Common myeloid progenitor, CD34-positive (primary cell): Measurements from ENCODE around the gene MARS1.
"Not testable (repeated sequence)": the region's sequence is repeated elsewhere in the genome, so short reads cannot be mapped to it uniquely, and the experiment has no call there.

Source experiments
- CTCF ChIA-PET: fragments of 350-600 bp; sonication (Branson Sonifier 250); formaldehyde crosslinking; loops from one replicate; lab custom pipeline; 2021; ENCODE audit warnings: antibody characterized with exemption; lab: Charles Lee
- POLR2A ChIA-PET: fragments of 350-600 bp; sonication (Branson Sonifier 250); formaldehyde crosslinking; loops from one replicate; lab custom pipeline; 2021; ENCODE audit warnings: antibody characterized with exemption; lab: Charles Lee
- DNase-seq, 3 donors: peaks; one replicate each; pipeline versions ENCODE4 v3.0.0 to v3.0.0-alpha.2; 2013
- H3K27ac ChIP-seq, 2 experiments: 1 replicate in 1 of 2; 2 replicates in 1 of 2; pipeline ENCODE4 v1.7.0; 2013; ENCODE audit warnings: inconsistent platforms in 2 of 2, low read length in 2 of 2, mild to moderate bottlenecking in 2 of 2, low read depth in 1 of 2, moderate library complexity in 1 of 2; ENCODE audit not compliant: severe bottlenecking in 2 of 2, insufficient read depth in 1 of 2, poor library complexity in 1 of 2
- H3K27me3 ChIP-seq, 5 experiments: replicated peaks in 2 of 5; 1 replicate in 3 of 5; 2 replicates in 2 of 5; pipeline versions ENCODE4 v1.6.1 to v1.7.0; 2013; ENCODE audit warnings: low read length in 4 of 5, mild to moderate bottlenecking in 2 of 5, moderate library complexity in 2 of 5, inconsistent platforms in 1 of 5; ENCODE audit not compliant: insufficient read depth in 5 of 5, control insufficient read depth in 4 of 5
- H3K36me3 ChIP-seq, 4 experiments: 1 replicate in 2 of 4; 2 replicates in 2 of 4; pipeline versions ENCODE4 v1.6.1 to v1.7.0; 2013; ENCODE audit warnings: low read length in 3 of 4, control low read depth in 1 of 4, mild to moderate bottlenecking in 1 of 4; ENCODE audit not compliant: control insufficient read depth in 4 of 4, insufficient read depth in 4 of 4
- H3K4me1 ChIP-seq, 4 experiments: 1 replicate in 3 of 4; 2 replicates in 1 of 4; pipeline versions ENCODE4 v1.6.1 to v1.7.1; 2013; ENCODE audit warnings: low read length in 3 of 4, mild to moderate bottlenecking in 3 of 4, control low read depth in 1 of 4, inconsistent platforms in 1 of 4, moderate library complexity in 1 of 4; ENCODE audit not compliant: control insufficient read depth in 4 of 4, insufficient read depth in 4 of 4; ENCODE audit errors: control extremely low read depth in 1 of 4
- H3K4me3 ChIP-seq, 7 experiments: 1 replicate in 4 of 7; 2 replicates in 3 of 7; pipeline versions ENCODE4 v1.5.1 to v1.7.0; 2013; ENCODE audit warnings: mild to moderate bottlenecking in 7 of 7, low read length in 6 of 7, moderate library complexity in 6 of 7, inconsistent platforms in 2 of 7, low read depth in 2 of 7, control low read depth in 1 of 7; ENCODE audit not compliant: insufficient read depth in 4 of 7, control insufficient read depth in 1 of 7; ENCODE audit errors: extremely low read depth in 1 of 7
- H3K9me3 ChIP-seq, 5 experiments: 1 replicate in 4 of 5; 2 replicates in 1 of 5; pipeline versions ENCODE4 v1.6.1 to v1.7.1; 2013; ENCODE audit warnings: low read length in 4 of 5, mild to moderate bottlenecking in 2 of 5, inconsistent platforms in 1 of 5, low read depth in 1 of 5, moderate library complexity in 1 of 5; ENCODE audit not compliant: control insufficient read depth in 4 of 5, insufficient read depth in 2 of 5; ENCODE audit errors: control extremely low read depth in 1 of 5
- WGBS: methylation state at CpG from one replicate; pipeline ENCODE4 v1.1.5; 2013; ENCODE audit not compliant: insufficient coverage; 5-methylcytosine and 5-hydroxymethylcytosine counted together

MARS1 gene

DNA sequence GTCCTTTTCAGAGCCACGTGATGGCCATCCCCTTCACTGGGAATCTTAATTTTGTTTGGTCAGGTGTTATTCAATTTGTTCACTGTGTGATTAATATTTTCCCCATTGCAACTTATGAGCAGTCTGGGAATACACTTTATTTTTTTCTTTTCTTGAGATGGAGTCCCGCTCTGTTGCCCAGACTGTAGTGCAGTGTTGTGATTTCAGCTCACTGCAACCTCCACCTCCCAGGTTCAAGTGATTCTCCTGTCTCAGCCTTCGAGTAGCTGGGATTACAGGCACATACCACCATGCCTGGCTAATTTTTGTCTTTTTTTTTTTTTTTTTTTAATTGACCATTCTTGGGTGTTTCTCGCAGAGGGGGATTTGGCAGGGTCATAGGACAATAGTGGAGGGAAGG lies 18.7 kb downstream of the MARS1 start:
- POLR2A ChIA-PET, result interaction anchor here (0.9 kb wide), 1 partner anchor 9 kb away, joined by 4 read pairs; no protein-coding TSS in a partner anchor
- H3K27me3 ChIP-seq, H3K4me3 ChIP-seq, H3K4me1 ChIP-seq, H3K27ac ChIP-seq, H3K9me3 ChIP-seq, DNase-seq: not testable (repeated sequence)
- CTCF ChIA-PET, result interaction anchor here (0.7 kb wide), 1 partner anchor 8 kb away, joined by 4 read pairs; no protein-coding TSS in a partner anchor
- peaks cover 8 to 64% (median 37%) of the 10 kb centered on the region in 4 experiments for H3K36me3 ChIP-seq
- WGBS, result 100% methylated on average over 1 of the region's 4 CpGs

DNA sequence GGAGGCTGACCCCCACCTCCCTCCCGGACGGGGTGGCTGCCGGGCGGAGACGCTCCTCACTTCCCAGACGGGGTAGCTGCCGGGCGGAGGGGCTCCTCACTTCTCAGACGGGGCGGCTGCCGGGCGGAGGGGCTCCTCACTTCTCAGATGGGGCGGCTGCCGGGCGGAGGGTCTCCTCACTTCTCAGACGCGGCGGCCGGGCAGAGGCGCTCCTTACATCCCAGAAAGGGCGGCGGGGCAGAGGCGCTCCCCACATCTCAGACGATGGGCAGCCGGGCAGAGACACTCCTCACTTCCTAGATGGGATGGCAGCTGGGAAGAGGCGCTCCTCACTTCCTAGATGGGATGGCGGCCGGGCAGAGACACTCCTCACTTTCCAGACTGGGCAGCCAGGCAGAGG lies 19.9 kb downstream of the MARS1 start:
- peaks cover 17 to 66% (median 44%) of the 10 kb centered on the region in 4 experiments for H3K36me3 ChIP-seq
- POLR2A ChIA-PET, CTCF ChIA-PET, H3K4me1 ChIP-seq, H3K4me3 ChIP-seq, H3K27me3 ChIP-seq, H3K9me3 ChIP-seq, DNase-seq, H3K27ac ChIP-seq: not testable (repeated sequence)
- WGBS, result 99% methylated on average over 10 of the region's 28 CpGs

DNA sequence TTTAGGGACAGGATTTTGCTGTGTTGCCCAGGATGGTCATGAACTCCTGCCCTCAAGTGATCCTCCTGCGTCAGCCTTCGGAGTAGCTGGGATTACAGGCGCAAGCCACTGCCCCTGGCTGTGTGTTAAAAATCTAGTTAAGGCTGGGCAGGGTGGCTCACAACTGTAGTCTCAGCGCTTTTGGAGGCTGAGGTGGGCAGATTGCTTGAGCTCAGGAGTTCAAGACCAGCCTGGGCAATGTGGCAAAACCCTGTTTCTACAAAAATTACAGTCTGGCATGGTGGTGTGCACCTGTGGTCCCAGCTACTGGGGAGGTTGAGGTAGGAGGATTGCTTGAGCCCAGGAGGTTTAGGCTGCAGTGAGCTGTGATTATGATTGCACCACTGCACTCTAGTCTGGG lies 23.3 kb downstream of the MARS1 start:
- Histone ChIP-seq H3K36me3 (peaks cover 24 to 65% (median 46%) of the 10 kb centered on the region in 4 experiments), H3K27me3 (no peaks in the 10 kb centered on the region), H3K27ac (no peak overlapping the region), H3K4me3 (no peak overlapping the region), H3K9me3 (no peaks in the 10 kb centered on the region), H3K4me1 (no peaks in the 10 kb centered on the region)
- POLR2A ChIA-PET, result no interaction called here
- WGBS, result 97% methylated on average over 4 of the region's 4 CpGs
- CTCF ChIA-PET, result interaction anchor here (1.0 kb wide), 1 partner anchor 72 kb away, joined by 3 read pairs; no protein-coding TSS in a partner anchor
- no peak for DNase-seq

DNA sequence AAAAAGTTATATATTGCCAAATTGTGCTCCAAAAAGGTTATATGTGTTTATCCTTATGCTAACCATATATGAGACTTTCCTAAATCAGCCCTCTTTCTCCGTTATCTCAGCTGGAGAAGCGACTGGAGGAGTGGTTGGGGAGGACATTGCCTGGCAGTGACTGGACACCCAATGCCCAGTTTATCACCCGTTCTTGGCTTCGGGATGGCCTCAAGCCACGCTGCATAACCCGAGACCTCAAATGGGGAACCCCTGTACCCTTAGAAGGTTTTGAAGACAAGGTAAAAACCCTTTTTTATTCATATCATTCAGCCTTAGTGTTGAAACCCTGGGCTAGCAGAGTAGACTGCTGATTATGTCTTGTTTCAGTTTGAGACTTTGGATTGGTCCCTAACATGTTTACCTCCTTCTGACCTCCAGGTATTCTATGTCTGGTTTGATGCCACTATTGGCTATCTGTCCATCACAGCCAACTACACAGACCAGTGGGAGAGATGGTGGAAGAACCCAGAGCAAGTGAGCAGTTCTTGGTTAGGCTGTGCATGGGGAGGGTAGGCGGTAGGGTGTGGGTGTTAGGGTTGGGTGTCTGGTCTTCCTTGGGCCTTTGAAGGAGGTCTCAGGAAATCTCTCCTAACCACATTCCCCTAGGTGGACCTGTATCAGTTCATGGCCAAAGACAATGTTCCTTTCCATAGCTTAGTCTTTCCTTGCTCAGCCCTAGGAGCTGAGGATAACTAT lies 23.9 kb downstream of the MARS1 start:
- H3K4me3 ChIP-seq, result no peak overlapping the region
- no peaks in the 10 kb centered on the region for H3K27me3 ChIP-seq
- H3K36me3 ChIP-seq, result peaks cover 24 to 66% (median 49%) of the 10 kb centered on the region in 4 experiments
- DNase-seq, result no peak
- H3K4me1 ChIP-seq, result no peaks in the 10 kb centered on the region
- whole genome bisulfite sequencing, result 100% methylated on average over 6 of the region's 7 CpGs
- CTCF ChIA-PET, result interaction anchor here (1.0 kb wide), 1 partner anchor 72 kb away, joined by 3 read pairs; no protein-coding TSS in a partner anchor
- H3K27ac ChIP-seq, result peak overlapping the region in 1 of 2 experiments; percentile 27
- H3K9me3 ChIP-seq, result no peaks in the 10 kb centered on the region
- POLR2A ChIA-PET, result no interaction called here

DNA sequence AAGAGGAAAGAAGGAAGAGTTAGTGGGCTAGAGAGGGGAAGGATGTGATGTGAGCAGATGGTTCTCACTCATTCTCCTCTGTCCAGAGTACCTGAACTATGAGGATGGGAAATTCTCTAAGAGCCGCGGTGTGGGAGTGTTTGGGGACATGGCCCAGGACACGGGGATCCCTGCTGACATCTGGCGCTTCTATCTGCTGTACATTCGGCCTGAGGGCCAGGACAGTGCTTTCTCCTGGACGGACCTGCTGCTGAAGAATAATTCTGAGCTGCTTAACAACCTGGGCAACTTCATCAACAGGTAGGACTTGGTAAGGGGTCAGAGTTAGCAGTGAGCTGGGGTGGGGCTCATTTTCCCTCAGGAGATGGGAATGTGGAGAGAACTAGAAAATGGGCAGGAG lies 24.8 kb downstream of the MARS1 start:
- no peak for DNase-seq
- Histone ChIP-seq H3K4me3 (no peak overlapping the region), H3K27ac (peak overlapping the region in 1 of 2 experiments; percentile 0), H3K36me3 (peaks cover 28 to 75% (median 58%) of the 10 kb centered on the region in 4 experiments), H3K27me3 (no peaks in the 10 kb centered on the region), H3K9me3 (no peaks in the 10 kb centered on the region), H3K4me1 (peaks cover 0 to 3% (median 0%) of the 10 kb centered on the region in 4 experiments)
- ChIA-PET POLR2A (no interaction called here), CTCF (interaction anchor here (1.1 kb wide), 1 partner anchor 16 kb away, joined by 4 read pairs; no protein-coding TSS in a partner anchor)
- WGBS, result 97% methylated on average over 6 of the region's 6 CpGs

DNA sequence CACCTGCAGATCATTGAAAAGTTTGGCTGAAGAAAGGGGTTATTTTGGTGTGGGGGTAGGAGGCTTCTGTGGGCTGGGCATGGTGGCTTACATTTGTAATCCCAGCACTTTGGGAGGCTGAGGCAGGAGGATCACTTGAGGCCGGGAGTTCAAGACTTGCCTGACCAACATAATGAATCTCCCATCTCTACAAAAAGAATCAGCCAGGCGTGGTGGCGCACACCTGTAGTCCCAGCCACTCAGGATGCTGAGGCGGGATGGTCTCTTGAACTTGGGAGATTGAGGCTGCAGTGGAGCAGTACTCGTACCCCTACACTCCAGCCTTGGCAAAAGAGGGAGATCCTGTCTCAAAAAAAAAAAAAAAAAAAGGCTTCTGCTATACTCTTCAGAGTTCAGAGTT lies 25.4 kb downstream of the MARS1 start:
- Histone ChIP-seq H3K27ac (no peak overlapping the region), H3K27me3 (no peaks in the 10 kb centered on the region), H3K36me3 (peaks cover 28 to 79% (median 61%) of the 10 kb centered on the region in 4 experiments), H3K9me3 (no peaks in the 10 kb centered on the region), H3K4me1 (peaks cover 0 to 4% (median 2%) of the 10 kb centered on the region in 4 experiments), H3K4me3 (no peak overlapping the region)
- POLR2A ChIA-PET, result no interaction called here
- no peak for DNase-seq
- CTCF ChIA-PET, result interaction anchor here (1.1 kb wide), 1 partner anchor 16 kb away, joined by 4 read pairs; no protein-coding TSS in a partner anchor
- 100% methylated on average over 2 of the region's 5 CpGs for WGBS

DNA sequence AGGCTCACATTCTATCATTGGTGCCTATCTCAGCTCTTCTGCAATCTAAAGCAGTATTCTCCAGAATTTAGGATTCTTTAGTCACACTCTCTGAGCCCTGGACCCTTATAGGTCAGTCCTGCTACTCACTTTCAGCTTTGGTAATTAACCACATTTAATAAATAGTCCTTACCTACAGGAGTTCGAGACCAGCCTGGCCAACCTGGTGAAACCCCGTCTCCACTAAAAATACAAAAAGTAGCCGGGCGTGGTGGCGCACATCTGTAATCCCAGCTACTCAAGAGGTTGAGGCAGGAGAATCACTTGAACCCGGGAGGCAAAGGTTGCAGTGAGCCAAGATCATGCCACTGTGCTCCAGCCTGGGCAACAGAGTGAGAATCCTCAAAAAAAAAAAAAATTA lies 25.8 kb downstream of the MARS1 start:
- CTCF ChIA-PET, POLR2A ChIA-PET, DNase-seq, H3K27me3 ChIP-seq, H3K27ac ChIP-seq, H3K9me3 ChIP-seq, H3K4me3 ChIP-seq, H3K4me1 ChIP-seq: not testable (repeated sequence)
- 97% methylated on average over 6 of the region's 6 CpGs for WGBS
- peaks cover 28 to 79% (median 63%) of the 10 kb centered on the region in 4 experiments for H3K36me3 ChIP-seq
